KBM-7 (cell line): ENCODE measurements around the gene TBX5.

ENCODE experiments used
- DNase-seq: peaks from one replicate; pipeline ENCODE4 v3.0.0-alpha.2; 2015
- in situ Hi-C: fragments of 300-500 bp; cut with MboI; formaldehyde crosslinking; loops from 2 replicates; pipeline ENCODE4 v1.14.3; 2020; ENCODE audit warnings: low sequenced_read_pairs, low pct_unique_long_range_greater_than_20kb, mixed read lengths

TBX5 gene

GRCh38 chr12:114438635-114439256 lies 32.8 kb upstream of the TBX5 start:
- no peak for DNase-seq
- in situ Hi-C loops: no loop called here

GRCh38 chr12:114434341-114434740 lies 28.4 kb upstream of the TBX5 start:
- no peak for DNase-seq

GRCh38 chr12:114431902-114432301 lies 26.0 kb upstream of the TBX5 start:
- no peak for DNase-seq
- in situ Hi-C loops: no loop called here

More at GRCh38 chr12:114434341-114434740, 28.4 kb upstream of the TBX5 start:
- in situ Hi-C loops: no loop called here

GRCh38 chr12:114430306-114430705 lies 24.4 kb upstream of the TBX5 start:
- in situ Hi-C loops: no loop called here
- no peak for DNase-seq

GRCh38 chr12:114425031-114425626 lies 19.2 kb upstream of the TBX5 start:
- DNase-seq: no peak
- in situ Hi-C loops: no loop called here

- in situ Hi-C loops: no loop called here
- no peak for DNase-seq
These were observed 15.0 kb upstream of the TBX5 start for GRCh38 chr12:114420944-114421335.

GRCh38 chr12:114420182-114420943 lies 14.4 kb upstream of the TBX5 start:
- DNase-seq: no peak
- in situ Hi-C loops: no loop called here

- DNase-seq: no peak
- in situ Hi-C loops: no loop called here
These were observed 10.1 kb upstream of the TBX5 start for GRCh38 chr12:114416028-114416427.

- in situ Hi-C loops: no loop called here
These were observed 9.6 kb upstream of the TBX5 start for GRCh38 chr12:114415525-114415868.

GRCh38 chr12:114414866-114415524 lies 9.1 kb upstream of the TBX5 start:
- no peak for DNase-seq
- in situ Hi-C loops: no loop called here

More at GRCh38 chr12:114415525-114415868, 9.6 kb upstream of the TBX5 start:
- no peak for DNase-seq

- DNase-seq: no peak
- in situ Hi-C loops: no loop called here
These were observed 8.3 kb upstream of the TBX5 start for GRCh38 chr12:114414031-114414865.

GRCh38 chr12:114412825-114413749 lies 7.1 kb upstream of the TBX5 start:
- DNase-seq: no peak
- in situ Hi-C loops: no loop called here

- no peak for DNase-seq
- in situ Hi-C loops: no loop called here
These were observed 6.4 kb upstream of the TBX5 start for GRCh38 chr12:114412307-114412706.

GRCh38 chr12:114411071-114411837 lies 5.3 kb upstream of the TBX5 start:
- no peak for DNase-seq
- in situ Hi-C loops: no loop called here

- in situ Hi-C loops: no loop called here
- no peak for DNase-seq
These were observed 4.1 kb upstream of the TBX5 start for GRCh38 chr12:114409852-114410600.

- DNase-seq: no peak
- in situ Hi-C loops: no loop called here
These were observed 3.2 kb upstream of the TBX5 start for GRCh38 chr12:114408886-114409851.
